Ecto neural progenitor cell (in vitro differentiated cells): Measurements from ENCODE around the gene PCDHGA1.

Source experiments
- DNase-seq: peaks from one replicate; pipeline ENCODE4 v3.0.0-alpha.2; 2018; ENCODE audit warnings: low spot score

The PCDHGA1 gene

GRCh38 chr5:141441571-141442170 is 111.4 kb downstream of the PCDHGA1 start:
- no peak for DNase-seq

GRCh38 chr5:141465351-141465750 is 135.0 kb downstream of the PCDHGA1 start:
- DNase-seq, result no peak

DNA sequence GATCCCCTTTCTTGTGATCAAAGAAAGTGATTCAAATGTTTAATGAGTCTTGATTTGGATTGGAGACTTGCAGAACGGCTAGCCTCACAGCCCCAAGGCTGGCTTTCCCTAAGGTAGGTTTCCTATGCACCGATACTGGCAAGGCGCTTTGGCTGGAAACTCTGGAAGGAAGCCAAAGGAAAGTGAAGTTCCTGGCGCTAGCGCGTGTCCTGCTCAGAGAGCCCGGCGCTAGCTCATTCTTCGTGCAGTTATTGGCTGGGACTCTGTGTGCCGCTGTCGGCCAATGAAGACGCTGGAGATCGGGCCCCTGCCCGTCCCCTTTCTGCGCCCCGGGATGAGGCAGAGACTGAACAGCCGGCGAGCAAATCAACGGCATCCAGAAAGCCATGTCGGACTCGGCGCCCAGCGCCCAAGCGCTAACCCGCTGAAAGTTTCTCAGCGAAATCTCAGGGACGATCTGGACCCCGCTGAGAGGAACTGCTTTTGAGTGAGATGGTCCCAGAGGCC is 145.4 kb downstream of the PCDHGA1 start, which contains the start of gene PCDHGC3:
Gene PCDHGC3, plus strand, starts transcription at position 342 of the 507 bp plus-strand sequence. Its CDS starts 151 bp downstream, at position 493.
- DNase-seq, result peak; percentile 93

- DNase-seq, result peak; percentile 69
Measured at GRCh38 chr5:141476132-141476911, 146.0 kb downstream of the PCDHGA1 start.

- DNase-seq, result no peak
Measured at GRCh38 chr5:141477044-141477575, 146.8 kb downstream of the PCDHGA1 start.

DNA sequence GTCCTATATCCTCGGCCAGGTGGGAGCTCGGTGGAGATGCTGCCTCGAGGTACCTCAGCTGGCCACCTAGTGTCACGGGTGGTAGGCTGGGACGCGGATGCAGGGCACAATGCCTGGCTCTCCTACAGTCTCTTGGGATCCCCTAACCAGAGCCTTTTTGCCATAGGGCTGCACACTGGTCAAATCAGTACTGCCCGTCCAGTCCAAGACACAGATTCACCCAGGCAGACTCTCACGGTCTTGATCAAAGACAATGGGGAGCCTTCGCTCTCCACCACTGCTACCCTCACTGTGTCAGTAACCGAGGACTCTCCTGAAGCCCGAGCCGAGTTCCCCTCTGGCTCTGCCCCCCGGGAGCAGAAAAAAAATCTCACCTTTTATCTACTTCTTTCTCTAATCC is 147.5 kb downstream of the PCDHGA1 start:
- DNase-seq, result no peak

DNA sequence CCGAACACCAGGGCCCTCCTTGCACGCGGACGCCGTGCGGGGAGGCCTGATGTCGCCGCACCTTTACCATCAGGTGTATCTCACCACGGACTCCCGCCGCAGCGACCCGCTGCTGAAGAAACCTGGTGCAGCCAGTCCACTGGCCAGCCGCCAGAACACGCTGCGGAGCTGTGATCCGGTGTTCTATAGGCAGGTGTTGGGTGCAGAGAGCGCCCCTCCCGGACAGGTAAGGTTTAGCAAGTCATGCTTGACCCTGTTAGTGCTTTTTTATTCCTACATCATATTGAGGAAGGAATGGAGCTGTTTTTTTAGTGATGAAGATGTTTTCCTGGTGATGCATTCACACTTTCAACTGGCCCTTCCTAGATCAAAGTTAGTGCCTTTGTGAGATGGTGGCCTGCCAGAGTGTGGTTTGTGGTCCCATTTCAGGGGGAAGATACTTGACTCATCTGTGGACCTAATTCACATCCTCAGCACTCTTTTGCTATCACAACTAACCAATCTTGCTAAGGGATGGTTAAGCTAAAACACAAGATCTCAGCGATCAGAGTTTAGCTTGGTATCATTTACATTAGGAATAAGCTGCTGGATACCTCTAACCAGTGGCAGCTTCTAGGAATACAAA is 148.1 kb downstream of the PCDHGA1 start:
- peak; percentile 49 for DNase-seq

- DNase-seq, result no peak
Measured at GRCh38 chr5:141479776-141480175, 149.5 kb downstream of the PCDHGA1 start.

DNA sequence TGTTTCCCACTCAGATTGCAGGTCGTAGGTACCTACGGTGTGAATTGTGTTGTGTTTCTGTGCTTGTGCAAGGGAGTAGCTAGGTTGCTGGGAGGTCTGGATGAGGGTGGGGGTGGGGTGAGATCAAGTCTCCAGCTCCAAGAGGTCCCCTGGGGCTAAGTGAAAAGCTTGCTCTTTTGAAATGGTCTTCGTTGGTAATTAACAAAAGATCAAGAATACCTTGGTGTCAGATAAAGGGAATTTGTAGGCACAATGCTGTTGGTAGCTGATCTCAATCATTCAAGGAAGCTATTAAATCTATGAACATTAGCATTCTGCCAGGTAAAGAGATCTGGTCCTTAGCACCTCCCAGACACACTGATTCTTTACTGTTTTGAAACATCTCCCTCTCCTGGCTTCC is 153.6 kb downstream of the PCDHGA1 start:
- DNase-seq, result no peak

- DNase-seq, result no peak
Measured at GRCh38 chr5:141484310-141484640, 154.0 kb downstream of the PCDHGA1 start.

DNA sequence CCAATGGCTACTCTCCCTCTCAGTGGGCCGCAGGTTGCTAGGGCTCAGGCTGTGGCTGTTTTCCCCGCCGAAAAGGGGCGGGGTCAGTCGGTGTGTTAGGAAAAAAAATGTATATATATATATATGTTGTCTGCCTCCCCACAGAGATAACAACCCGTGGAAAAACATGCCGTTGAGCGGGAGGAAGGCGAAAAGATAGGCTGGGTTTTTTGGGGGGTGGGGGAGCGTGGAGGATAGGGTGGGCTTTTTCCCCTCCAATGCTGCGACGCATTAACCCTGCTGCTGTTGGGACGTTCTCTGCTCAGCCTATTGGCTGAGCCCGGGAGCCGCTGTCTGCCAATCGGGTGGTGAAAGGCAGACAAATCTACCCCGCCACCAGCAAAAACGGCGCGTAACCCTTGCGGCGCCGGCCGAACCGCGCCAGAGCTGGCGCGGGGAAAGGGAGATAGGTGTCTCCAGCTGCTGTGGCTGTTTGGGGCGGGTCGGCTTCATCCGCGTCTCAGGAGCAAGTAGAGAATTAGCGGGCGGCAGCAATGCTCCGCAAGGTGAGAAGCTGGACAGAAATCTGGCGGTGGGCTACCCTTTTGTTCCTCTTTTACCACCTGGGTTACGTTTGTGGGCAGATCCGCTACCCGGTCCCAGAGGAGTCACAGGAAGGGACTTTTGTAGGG is 154.5 kb downstream of the PCDHGA1 start, which contains the start of gene PCDHGC4:
Gene PCDHGC4, plus strand, starts transcription at position 390 of the 671 bp plus-strand sequence. Its CDS starts 144 bp downstream, at position 534.
- peak; percentile 92 for DNase-seq

DNA sequence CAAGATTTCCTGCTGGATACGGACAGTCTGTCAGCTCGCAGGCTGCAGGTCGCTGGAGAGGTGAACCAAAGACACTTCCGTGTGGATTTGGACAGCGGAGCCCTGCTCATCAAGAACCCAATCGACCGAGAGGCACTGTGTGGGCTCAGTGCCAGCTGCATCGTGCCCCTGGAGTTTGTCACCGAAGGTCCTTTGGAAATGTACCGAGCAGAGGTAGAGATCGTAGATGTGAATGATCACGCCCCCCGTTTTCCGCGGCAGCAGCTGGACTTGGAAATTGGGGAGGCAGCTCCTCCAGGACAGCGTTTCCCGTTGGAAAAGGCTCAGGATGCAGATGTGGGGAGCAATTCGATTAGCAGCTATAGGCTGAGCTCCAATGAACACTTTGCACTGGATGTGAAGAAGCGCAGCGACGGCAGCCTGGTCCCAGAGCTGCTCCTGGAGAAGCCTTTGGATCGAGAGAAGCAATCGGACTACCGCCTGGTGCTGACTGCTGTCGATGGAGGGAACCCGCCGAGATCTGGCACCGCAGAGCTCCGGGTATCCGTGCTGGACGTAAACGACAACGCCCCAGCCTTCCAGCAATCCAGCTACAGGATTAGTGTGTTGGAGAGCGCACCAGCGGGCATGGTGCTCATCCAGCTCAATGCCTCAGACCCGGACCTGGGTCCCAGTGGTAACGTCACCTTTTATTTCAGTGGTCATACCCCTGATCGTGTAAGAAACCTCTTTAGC is 155.2 kb downstream of the PCDHGA1 start:
- no peak for DNase-seq

- no peak for DNase-seq
Measured at GRCh38 chr5:141486091-141486490, 155.8 kb downstream of the PCDHGA1 start.

GRCh38 chr5:141487131-141487530 is 156.8 kb downstream of the PCDHGA1 start:
- no peak for DNase-seq

GRCh38 chr5:141488591-141489561 is 158.6 kb downstream of the PCDHGA1 start, which contains the start of gene PCDHGC5:
TSS of gene PCDHGC5 (plus strand) at chr5:141489081. CDS start at chr5:141489241, 160 bp downstream.
- no peak for DNase-seq

DNA sequence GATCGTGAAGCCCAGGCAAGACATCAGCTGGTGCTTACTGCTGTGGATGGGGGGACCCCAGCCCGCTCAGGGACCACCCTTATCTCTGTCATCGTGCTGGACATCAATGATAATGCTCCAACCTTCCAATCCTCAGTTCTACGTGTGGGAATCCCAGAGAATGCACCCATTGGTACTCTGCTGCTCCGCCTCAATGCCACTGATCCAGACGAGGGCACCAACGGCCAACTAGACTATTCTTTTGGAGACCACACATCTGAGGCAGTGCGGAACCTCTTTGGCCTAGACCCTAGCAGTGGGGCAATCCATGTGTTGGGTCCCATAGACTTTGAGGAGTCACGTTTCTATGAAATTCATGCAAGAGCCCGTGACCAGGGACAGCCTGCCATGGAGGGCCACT is 159.5 kb downstream of the PCDHGA1 start:
- DNase-seq, result no peak

GRCh38 chr5:141490271-141490670 is 160.0 kb downstream of the PCDHGA1 start:
- DNase-seq, result no peak

DNA sequence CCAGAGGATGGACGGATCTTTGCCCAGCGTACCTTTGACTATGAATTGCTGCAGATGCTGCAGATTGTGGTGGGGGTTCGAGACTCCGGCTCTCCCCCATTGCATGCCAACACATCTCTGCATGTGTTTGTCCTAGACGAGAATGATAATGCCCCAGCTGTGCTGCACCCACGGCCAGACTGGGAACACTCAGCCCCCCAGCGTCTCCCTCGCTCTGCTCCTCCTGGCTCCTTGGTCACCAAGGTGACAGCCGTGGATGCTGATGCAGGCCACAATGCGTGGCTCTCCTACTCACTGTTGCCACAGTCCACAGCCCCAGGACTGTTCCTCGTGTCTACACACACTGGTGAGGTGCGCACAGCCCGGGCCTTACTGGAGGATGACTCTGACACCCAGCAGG is 160.5 kb downstream of the PCDHGA1 start:
- no peak for DNase-seq

- peak; percentile 55 for DNase-seq
Measured at GRCh38 chr5:141491323-141492167, 161.2 kb downstream of the PCDHGA1 start.
